ENCODE data around the gene MET. TPM values are rescaled to one million over a fixed set of nuclear protein-coding genes. Genes with fewer than 3 reads are reported as not detected.

Gene MET
- total and polyA plus RNA-seq, 10 of the 15 experiments (the other 5 are each of a cell fraction or from before 2014, with no cell fraction given) = 0.01 to 0.21 TPM; not detected in 8

DNA sequence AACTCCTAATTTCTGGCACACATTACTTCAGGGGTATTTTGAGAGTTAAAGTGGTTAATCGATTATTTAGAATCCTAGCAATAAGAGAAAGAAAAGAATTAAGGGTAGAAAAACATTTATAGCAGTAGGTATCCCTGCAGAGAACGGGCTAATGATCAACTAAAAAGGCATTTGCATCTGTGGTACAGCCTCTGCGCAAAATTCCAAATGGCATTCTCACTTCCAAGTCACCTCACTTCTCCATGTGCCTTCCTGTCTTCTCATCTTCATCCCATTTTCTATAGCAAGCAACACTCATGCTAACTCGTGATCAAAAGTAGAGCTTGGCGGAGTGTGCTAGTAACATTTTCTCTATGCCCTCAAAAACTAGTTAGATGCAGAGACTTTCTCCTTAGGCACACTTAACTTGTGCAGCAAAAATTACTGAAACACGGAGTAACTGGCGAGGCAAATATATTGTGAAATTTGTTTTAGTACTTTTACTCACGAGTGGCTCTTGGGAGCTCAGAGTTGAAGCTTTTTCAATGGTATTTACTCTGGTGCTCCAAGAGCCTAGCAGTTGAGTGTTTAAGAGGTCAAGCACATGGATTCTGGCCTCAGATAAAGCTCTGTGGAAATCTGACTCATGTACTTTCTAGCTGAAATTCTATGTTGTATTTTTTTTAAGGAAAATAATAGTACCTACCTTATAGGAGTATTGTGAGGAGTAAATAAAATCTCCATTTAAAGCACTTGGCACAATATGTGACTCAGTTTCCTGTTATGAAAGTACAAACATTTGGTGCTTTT lies 65.1 kb downstream of the MET start:
- Histone ChIP-seq H4K20me1 (ENCODE audit: control insufficient read depth, insufficient read depth) (no peaks in the 10 kb centered on the region), H3K4me2 (ENCODE audit: control insufficient read depth, insufficient read depth) (no peak overlapping the region), H3K79me2 (ENCODE audit: control insufficient read depth, insufficient read depth, low read length) (no peaks in the 10 kb centered on the region), H3K27me3 (replicated peaks in 1 of 2; ENCODE audit: control insufficient read depth in 2 of 2, insufficient read depth in 2 of 2, low read length in 1 of 2) (peaks cover 0 to 5% of the 10 kb centered on the region in 2 experiments; a peak in 2 of 4 replicates), H3K4me3 (no peak overlapping the region), H3K36me3 (ENCODE audit: control insufficient read depth in 2 of 2, insufficient read depth in 2 of 2, low read length in 1 of 2) (no peaks in the 10 kb centered on the region), H3K9ac (ENCODE audit: control insufficient read depth, insufficient read depth, low read length) (no peak overlapping the region), H2AFZ (ENCODE audit: control insufficient read depth, low read depth, low read length) (no peak overlapping the region), H3K27ac (ENCODE audit: control insufficient read depth, insufficient read depth) (no peak overlapping the region), H3K4me1 (ENCODE audit: control insufficient read depth, insufficient read depth, low read length) (no peaks in the 10 kb centered on the region), H3K9me3 (replicated peaks; ENCODE audit: control insufficient read depth, insufficient read depth, low read length) (no peaks in the 10 kb centered on the region)
- 60% methylated on average over 8 of the region's 8 CpGs for WGBS (ENCODE audit: insufficient coverage, insufficient replicate concordance, low lambda C conversion rate, missing lambda C conversion rate)
- FAIRE-seq (no peak), DNase-seq (ENCODE audit: low read depth, low spot score) (no peak), ATAC-seq (no peak)
- in situ Hi-C loops (cut with MboI) (no loop called here), intact Hi-C loops (cut with micrococcal nuclease; ENCODE audit: unreplicated experiment) (no loop called here)
- no TSS peak for BruUV-seq (replicated peaks)
- RAD21 ChIA-PET (ENCODE audit: unreplicated experiment) = no interaction called here
- CTCF ChIA-PET = interaction anchor here (1.1 kb wide), 1 partner anchor 145 kb away, joined by 3 read pairs; no protein-coding TSS in a partner anchor
- POLR2A ChIA-PET = no interaction called here
- SMC1A ChIA-PET (ENCODE audit: uncharacterized antibody, unreplicated experiment) = interaction anchor here (1.0 kb wide), 1 partner anchor 36 kb away, joined by 3 read pairs; no protein-coding TSS in a partner anchor
- TF ChIP-seq SMAD5 (IDR thresholded peaks at IDR 0.05; ENCODE audit: low read depth) (no peak), KLF5 (IDR thresholded peaks at IDR 0.05; ENCODE audit: partially characterized antibody) (no peak), EGR1 (IDR thresholded peaks at IDR 0.05; ENCODE audit: borderline replicate concordance in 1 of 2, low read depth in 2 of 2, low read length in 2 of 2) (no peak), TCF12 (IDR thresholded peaks at IDR 0.05; ENCODE audit: low read depth, low read length) (no peak)
- TF ChIP-seq, protein P1, sequence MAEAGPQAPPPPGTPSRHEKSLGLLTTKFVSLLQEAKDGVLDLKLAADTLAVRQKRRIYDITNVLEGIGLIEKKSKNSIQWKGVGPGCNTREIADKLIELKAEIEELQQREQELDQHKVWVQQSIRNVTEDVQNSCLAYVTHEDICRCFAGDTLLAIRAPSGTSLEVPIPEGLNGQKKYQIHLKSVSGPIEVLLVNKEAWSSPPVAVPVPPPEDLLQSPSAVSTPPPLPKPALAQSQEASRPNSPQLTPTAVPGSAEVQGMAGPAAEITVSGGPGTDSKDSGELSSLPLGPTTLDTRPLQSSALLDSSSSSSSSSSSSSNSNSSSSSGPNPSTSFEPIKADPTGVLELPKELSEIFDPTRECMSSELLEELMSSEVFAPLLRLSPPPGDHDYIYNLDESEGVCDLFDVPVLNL (IDR thresholded peaks at IDR 0.05; ENCODE audit: low read depth, low read length) = no peak
- TF ChIP-seq, protein P2, sequence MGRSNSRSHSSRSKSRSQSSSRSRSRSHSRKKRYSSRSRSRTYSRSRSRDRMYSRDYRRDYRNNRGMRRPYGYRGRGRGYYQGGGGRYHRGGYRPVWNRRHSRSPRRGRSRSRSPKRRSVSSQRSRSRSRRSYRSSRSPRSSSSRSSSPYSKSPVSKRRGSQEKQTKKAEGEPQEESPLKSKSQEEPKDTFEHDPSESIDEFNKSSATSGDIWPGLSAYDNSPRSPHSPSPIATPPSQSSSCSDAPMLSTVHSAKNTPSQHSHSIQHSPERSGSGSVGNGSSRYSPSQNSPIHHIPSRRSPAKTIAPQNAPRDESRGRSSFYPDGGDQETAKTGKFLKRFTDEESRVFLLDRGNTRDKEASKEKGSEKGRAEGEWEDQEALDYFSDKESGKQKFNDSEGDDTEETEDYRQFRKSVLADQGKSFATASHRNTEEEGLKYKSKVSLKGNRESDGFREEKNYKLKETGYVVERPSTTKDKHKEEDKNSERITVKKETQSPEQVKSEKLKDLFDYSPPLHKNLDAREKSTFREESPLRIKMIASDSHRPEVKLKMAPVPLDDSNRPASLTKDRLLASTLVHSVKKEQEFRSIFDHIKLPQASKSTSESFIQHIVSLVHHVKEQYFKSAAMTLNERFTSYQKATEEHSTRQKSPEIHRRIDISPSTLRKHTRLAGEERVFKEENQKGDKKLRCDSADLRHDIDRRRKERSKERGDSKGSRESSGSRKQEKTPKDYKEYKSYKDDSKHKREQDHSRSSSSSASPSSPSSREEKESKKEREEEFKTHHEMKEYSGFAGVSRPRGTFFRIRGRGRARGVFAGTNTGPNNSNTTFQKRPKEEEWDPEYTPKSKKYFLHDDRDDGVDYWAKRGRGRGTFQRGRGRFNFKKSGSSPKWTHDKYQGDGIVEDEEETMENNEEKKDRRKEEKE (IDR thresholded peaks at IDR 0.05) = no peak
- TF ChIP-seq, protein P3, sequence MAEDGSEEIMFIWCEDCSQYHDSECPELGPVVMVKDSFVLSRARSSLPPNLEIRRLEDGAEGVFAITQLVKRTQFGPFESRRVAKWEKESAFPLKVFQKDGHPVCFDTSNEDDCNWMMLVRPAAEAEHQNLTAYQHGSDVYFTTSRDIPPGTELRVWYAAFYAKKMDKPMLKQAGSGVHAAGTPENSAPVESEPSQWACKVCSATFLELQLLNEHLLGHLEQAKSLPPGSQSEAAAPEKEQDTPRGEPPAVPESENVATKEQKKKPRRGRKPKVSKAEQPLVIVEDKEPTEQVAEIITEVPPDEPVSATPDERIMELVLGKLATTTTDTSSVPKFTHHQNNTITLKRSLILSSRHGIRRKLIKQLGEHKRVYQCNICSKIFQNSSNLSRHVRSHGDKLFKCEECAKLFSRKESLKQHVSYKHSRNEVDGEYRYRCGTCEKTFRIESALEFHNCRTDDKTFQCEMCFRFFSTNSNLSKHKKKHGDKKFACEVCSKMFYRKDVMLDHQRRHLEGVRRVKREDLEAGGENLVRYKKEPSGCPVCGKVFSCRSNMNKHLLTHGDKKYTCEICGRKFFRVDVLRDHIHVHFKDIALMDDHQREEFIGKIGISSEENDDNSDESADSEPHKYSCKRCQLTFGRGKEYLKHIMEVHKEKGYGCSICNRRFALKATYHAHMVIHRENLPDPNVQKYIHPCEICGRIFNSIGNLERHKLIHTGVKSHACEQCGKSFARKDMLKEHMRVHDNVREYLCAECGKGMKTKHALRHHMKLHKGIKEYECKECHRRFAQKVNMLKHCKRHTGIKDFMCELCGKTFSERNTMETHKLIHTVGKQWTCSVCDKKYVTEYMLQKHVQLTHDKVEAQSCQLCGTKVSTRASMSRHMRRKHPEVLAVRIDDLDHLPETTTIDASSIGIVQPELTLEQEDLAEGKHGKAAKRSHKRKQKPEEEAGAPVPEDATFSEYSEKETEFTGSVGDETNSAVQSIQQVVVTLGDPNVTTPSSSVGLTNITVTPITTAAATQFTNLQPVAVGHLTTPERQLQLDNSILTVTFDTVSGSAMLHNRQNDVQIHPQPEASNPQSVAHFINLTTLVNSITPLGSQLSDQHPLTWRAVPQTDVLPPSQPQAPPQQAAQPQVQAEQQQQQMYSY (CRISPR knock-in tag; IDR thresholded peaks at IDR 0.05) = no peak
- TF ChIP-seq, protein P4, sequence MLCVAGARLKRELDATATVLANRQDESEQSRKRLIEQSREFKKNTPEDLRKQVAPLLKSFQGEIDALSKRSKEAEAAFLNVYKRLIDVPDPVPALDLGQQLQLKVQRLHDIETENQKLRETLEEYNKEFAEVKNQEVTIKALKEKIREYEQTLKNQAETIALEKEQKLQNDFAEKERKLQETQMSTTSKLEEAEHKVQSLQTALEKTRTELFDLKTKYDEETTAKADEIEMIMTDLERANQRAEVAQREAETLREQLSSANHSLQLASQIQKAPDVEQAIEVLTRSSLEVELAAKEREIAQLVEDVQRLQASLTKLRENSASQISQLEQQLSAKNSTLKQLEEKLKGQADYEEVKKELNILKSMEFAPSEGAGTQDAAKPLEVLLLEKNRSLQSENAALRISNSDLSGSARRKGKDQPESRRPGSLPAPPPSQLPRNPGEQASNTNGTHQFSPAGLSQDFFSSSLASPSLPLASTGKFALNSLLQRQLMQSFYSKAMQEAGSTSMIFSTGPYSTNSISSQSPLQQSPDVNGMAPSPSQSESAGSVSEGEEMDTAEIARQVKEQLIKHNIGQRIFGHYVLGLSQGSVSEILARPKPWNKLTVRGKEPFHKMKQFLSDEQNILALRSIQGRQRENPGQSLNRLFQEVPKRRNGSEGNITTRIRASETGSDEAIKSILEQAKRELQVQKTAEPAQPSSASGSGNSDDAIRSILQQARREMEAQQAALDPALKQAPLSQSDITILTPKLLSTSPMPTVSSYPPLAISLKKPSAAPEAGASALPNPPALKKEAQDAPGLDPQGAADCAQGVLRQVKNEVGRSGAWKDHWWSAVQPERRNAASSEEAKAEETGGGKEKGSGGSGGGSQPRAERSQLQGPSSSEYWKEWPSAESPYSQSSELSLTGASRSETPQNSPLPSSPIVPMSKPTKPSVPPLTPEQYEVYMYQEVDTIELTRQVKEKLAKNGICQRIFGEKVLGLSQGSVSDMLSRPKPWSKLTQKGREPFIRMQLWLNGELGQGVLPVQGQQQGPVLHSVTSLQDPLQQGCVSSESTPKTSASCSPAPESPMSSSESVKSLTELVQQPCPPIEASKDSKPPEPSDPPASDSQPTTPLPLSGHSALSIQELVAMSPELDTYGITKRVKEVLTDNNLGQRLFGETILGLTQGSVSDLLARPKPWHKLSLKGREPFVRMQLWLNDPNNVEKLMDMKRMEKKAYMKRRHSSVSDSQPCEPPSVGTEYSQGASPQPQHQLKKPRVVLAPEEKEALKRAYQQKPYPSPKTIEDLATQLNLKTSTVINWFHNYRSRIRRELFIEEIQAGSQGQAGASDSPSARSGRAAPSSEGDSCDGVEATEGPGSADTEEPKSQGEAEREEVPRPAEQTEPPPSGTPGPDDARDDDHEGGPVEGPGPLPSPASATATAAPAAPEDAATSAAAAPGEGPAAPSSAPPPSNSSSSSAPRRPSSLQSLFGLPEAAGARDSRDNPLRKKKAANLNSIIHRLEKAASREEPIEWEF (IDR thresholded peaks at IDR 0.05; ENCODE audit: insufficient replicate concordance, low read depth, low read length) = no peak
